ENCODE data around the gene CIAO1. TPM values are rescaled to one million over a fixed set of nuclear protein-coding genes. Genes with fewer than 3 reads are reported as not detected.

CIAO1 gene
- total RNA-seq, 6 donors from 2014 or later: 69.0 to 169 (median 91.0) TPM

DNA sequence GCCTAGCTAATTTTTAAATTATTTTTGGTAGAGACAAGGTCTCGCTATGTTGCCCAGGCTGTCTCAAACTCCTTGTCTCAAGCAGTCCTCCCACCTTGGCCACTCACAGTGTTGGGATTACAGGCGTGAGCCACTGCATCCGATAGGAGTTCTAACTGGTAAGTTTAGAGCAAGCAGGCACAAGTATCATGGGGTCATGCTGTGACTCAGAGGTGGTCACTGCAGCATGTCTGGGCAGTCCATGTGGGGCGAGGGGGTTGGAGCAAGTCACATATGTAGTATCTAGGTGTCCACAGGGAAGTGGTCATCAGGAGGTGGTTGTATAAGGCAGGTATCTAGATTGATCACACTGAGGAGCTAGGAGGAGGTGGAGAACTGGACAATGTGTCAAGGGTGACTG lies 34.7 kb upstream of the CIAO1 start:
- H3K4me1 ChIP-seq: no peaks in the 10 kb centered on the region
- H3K36me3 ChIP-seq: no peaks in the 10 kb centered on the region
- H3K4me3 ChIP-seq: no peak overlapping the region
- no peaks in the 10 kb centered on the region for H3K9me3 ChIP-seq
- ATAC-seq (ENCODE audit: low FRiP score in 2 of 2) (no peak), DNase-seq (no peak)
- no peaks in the 10 kb centered on the region for H3K27me3 ChIP-seq
- TF ChIP-seq EP300 (IDR thresholded peaks at IDR 0.05): no peak
- TF ChIP-seq POLR2A (IDR thresholded peaks at IDR 0.05): no peak
- no peak for TF ChIP-seq POLR2AphosphoS5 (IDR thresholded peaks at IDR 0.05)
- TF ChIP-seq CTCF (IDR thresholded peaks at IDR 0.05): no peak
- WGBS, 2 donors: 100% methylated on average over 3 to 4 of the region's 4 CpGs
- H3K27ac ChIP-seq: no peak overlapping the region

DNA sequence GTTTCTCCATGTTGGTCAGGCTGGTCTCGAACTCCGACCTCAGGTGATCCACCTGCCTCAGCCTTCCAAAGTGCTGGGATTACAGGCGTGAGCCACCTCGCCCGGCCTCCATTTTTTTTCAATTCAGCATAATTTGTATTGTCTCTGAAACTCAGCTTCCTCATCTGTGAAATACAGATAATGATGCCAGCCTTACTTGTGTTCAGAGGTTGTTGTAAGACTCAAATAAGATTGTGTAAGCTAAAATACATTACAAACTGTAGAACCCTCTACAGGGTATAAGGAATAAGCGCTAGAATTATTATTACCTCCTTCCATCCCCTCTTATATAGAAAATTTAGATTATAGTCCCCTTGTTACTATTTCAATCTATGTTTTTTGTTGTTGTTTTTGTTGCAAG lies 32.6 kb upstream of the CIAO1 start:
- no peak overlapping the region for H3K4me3 ChIP-seq
- H3K9me3 ChIP-seq: no peaks in the 10 kb centered on the region
- no peaks in the 10 kb centered on the region for H3K4me1 ChIP-seq
- H3K27ac ChIP-seq: no peak overlapping the region
- H3K27me3 ChIP-seq: no peaks in the 10 kb centered on the region
- WGBS, 2 donors: 86 to 87% methylated on average over 6 of the region's 6 CpGs
- H3K36me3 ChIP-seq: no peaks in the 10 kb centered on the region
- TF ChIP-seq CTCF (IDR thresholded peaks at IDR 0.05): no peak
- TF ChIP-seq POLR2A (IDR thresholded peaks at IDR 0.05): no peak
- no peak for TF ChIP-seq POLR2AphosphoS5 (IDR thresholded peaks at IDR 0.05)
- TF ChIP-seq EP300 (IDR thresholded peaks at IDR 0.05): no peak
- DNase-seq: no peak
- no peak for ATAC-seq (ENCODE audit: low FRiP score in 2 of 2)

GRCh38 chr2:96233880-96234316 lies 32.1 kb upstream of the CIAO1 start:
- Histone ChIP-seq H3K36me3 (no peaks in the 10 kb centered on the region), H3K27ac (no peak overlapping the region), H3K9me3 (no peaks in the 10 kb centered on the region), H3K27me3 (no peaks in the 10 kb centered on the region), H3K4me1 (no peaks in the 10 kb centered on the region), H3K4me3 (no peak overlapping the region)
- TF ChIP-seq CTCF (IDR thresholded peaks at IDR 0.05): no peak
- TF ChIP-seq POLR2AphosphoS5 (IDR thresholded peaks at IDR 0.05): no peak
- TF ChIP-seq EP300 (IDR thresholded peaks at IDR 0.05): no peak
- TF ChIP-seq POLR2A (IDR thresholded peaks at IDR 0.05): no peak
- ATAC-seq (ENCODE audit: low FRiP score in 2 of 2) (no peak), DNase-seq (no peak)
- 79 to 82% methylated on average over 4 of the region's 4 CpGs for WGBS, 2 donors

DNA sequence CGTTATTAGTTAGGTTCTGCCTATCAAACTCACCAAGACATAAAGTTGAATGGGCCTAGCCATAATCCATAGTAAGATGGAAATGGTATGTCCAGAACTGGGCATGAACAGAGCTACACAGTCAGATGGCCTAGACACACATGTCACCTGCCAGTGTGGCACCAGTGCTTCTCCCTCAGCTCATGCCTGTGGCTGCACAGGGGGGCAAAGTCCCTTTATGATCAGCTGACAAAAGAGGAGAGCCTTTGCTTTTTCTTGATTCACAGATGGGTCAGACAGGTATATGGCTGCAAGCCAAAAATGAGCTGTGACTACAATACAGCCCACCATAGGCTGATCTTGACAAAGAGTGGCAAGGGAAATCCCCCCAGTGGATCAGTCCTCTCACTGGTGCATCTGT lies 29.1 kb upstream of the CIAO1 start:
- no peak overlapping the region for H3K4me3 ChIP-seq
- DNase-seq (no peak), ATAC-seq (ENCODE audit: low FRiP score in 2 of 2) (no peak)
- TF ChIP-seq POLR2AphosphoS5 (IDR thresholded peaks at IDR 0.05): no peak
- no peak for TF ChIP-seq EP300 (IDR thresholded peaks at IDR 0.05)
- H3K27me3 ChIP-seq: no peaks in the 10 kb centered on the region
- peaks cover 0 to 3% (median 0%) of the 10 kb centered on the region in 4 donors for H3K36me3 ChIP-seq
- H3K27ac ChIP-seq: no peak overlapping the region
- H3K9me3 ChIP-seq: no peaks in the 10 kb centered on the region
- 95 to 100% methylated on average over 1 of the region's 1 CpG for WGBS, 2 donors
- peaks cover 5 to 9% (median 8%) of the 10 kb centered on the region in 4 donors for H3K4me1 ChIP-seq

DNA sequence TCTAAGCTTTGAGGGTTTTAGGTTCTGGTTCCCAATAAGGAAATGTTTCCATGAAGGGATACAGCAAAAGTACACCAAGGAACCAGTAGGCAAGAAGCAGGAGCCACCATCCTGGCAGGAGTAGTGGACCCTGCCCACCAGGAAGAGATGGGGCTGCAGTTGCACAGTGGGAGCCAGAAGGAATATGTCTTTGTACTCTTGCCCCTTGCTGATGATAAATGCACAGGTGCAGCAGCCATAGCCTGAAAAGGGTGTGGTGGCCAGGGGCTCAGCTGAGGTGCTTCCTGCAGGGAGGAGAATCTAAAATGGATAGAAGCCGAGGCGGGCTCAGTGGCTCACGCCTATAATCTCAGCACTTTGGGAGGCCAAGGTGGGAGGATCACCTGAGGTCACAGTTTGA lies 27.8 kb upstream of the CIAO1 start:
- Histone ChIP-seq H3K9me3 (no peaks in the 10 kb centered on the region), H3K36me3 (peaks cover 0 to 3% (median 0%) of the 10 kb centered on the region in 4 donors), H3K27ac (no peak overlapping the region), H3K4me3 (no peak overlapping the region), H3K27me3 (no peaks in the 10 kb centered on the region), H3K4me1 (peaks cover 12 to 15% (median 13%) of the 10 kb centered on the region in 4 donors)
- no peak for ATAC-seq (ENCODE audit: low FRiP score in 2 of 2)
- WGBS, 2 donors: 93 to 97% methylated on average over 3 of the region's 3 CpGs
- no peak for DNase-seq
- no peak for TF ChIP-seq CTCF (IDR thresholded peaks at IDR 0.05)
- TF ChIP-seq EP300 (IDR thresholded peaks at IDR 0.05): no peak
- TF ChIP-seq POLR2AphosphoS5 (IDR thresholded peaks at IDR 0.05): no peak
- no peak for TF ChIP-seq POLR2A (IDR thresholded peaks at IDR 0.05)

All from upper lobe of left lung (tissue), 6 donors.